Endothelial cell of umbilical vein (primary cell): Measurements from ENCODE around the gene GNG2. TPM values are rescaled to one million over a fixed set of nuclear protein-coding genes. Genes with fewer than 3 reads are reported as not detected.

Experiments
- BruUV-seq: library from RNA; stranded (reverse); fragments of 400-500 nt; replicated peaks from 2 replicates; lab custom pipeline; 2021; lab: Mats Ljungman, UMichigan
- CTCF ChIA-PET: fragments of 300-600, 350-600 bp; sonication (Branson Sonifier 250); formaldehyde crosslinking; loops from one replicate; lab custom pipeline; 2021; ENCODE audit warnings: antibody characterized with exemption, inconsistent platforms; lab: Charles Lee
- POLR2A ChIA-PET: fragments of 300-600, 350-600 bp; sonication (Branson Sonifier 250); formaldehyde crosslinking; loops from one replicate; lab custom pipeline; 2021; ENCODE audit warnings: antibody characterized with exemption, inconsistent platforms; lab: Charles Lee
- DNase-seq: peaks from one replicate; pipeline ENCODE4 v3.0.0-alpha.2; 2011; ENCODE audit warnings: low read depth, low spot score
- FAIRE-seq: peaks from 2 replicates; lab custom pipeline; 2011; peaks lifted over from hg19 to GRCh38; lab: Jason Lieb, UNC
- H2AFZ ChIP-seq: 2 replicates; pipeline ENCODE4 v1.6.0; 2012; ENCODE audit warnings: low read depth, low read length, control low read depth, inconsistent platforms
- H3K27ac ChIP-seq: 2 replicates; pipeline ENCODE4 v1.5.1; 2011; ENCODE audit warnings: low read depth, mild to moderate bottlenecking, control low read depth, low read length, moderate library complexity; ENCODE audit not compliant: insufficient read depth
- H3K27me3 ChIP-seq, 2 experiments: 2 replicates each; pipeline versions ENCODE4 v1.6.0 to v1.6.1; 2011; ENCODE audit warnings: low read length in 2 of 2, mixed read lengths in 1 of 2; ENCODE audit not compliant: control insufficient read depth in 2 of 2, insufficient read depth in 2 of 2
- H3K36me3 ChIP-seq, 2 experiments: 2 replicates in 1 of 2; 3 replicates in 1 of 2; pipeline ENCODE4 v1.5.1; 2011; ENCODE audit warnings: low read length in 2 of 2, mild to moderate bottlenecking in 1 of 2, moderate library complexity in 1 of 2; ENCODE audit not compliant: control insufficient read depth in 2 of 2, insufficient read depth in 2 of 2; ENCODE audit errors: extremely low read depth in 1 of 2
- H3K4me1 ChIP-seq: 3 replicates; pipeline ENCODE4 v1.5.1; 2011; ENCODE audit warnings: mild to moderate bottlenecking, low read length; ENCODE audit not compliant: control insufficient read depth, insufficient read depth; ENCODE audit errors: extremely low read depth
- H3K4me2 ChIP-seq: 2 replicates; pipeline ENCODE4 v1.6.1; 2011; ENCODE audit warnings: low read length, control low read depth, mixed read lengths; ENCODE audit not compliant: insufficient read depth
- H3K4me3 ChIP-seq, 3 experiments: fragments of 200-600 bp in 1 of 3; sonication (generic), shearing (Covaris generic) in 1 of 3; replicated peaks in 1 of 3; 2 replicates each; pipeline ENCODE4 v1.5.1; 2011 to 2016; ENCODE audit warnings: control low read depth in 3 of 3, low read length in 3 of 3, mild to moderate bottlenecking in 2 of 3, inconsistent platforms in 1 of 3, low read depth in 1 of 3, moderate library complexity in 1 of 3; ENCODE audit not compliant: insufficient read depth in 1 of 3
- H3K79me2 ChIP-seq: 2 replicates; pipeline ENCODE4 v1.6.0; 2012; ENCODE audit warnings: low read length, inconsistent platforms; ENCODE audit not compliant: control insufficient read depth, insufficient read depth
- H3K9ac ChIP-seq: replicated peaks from 2 replicates; pipeline ENCODE3; 2011; ENCODE audit warnings: low read length, control low read depth; ENCODE audit not compliant: insufficient read depth; ENCODE audit errors: extremely low read depth
- H3K9me1 ChIP-seq: replicated peaks from 3 replicates; pipeline ENCODE4 v1.6.0; 2011; ENCODE audit warnings: mild to moderate bottlenecking, low read length; ENCODE audit not compliant: control insufficient read depth, insufficient read depth; ENCODE audit errors: extremely low read depth
- H3K9me3 ChIP-seq: replicated peaks from 2 replicates; pipeline ENCODE4 v1.5.1; 2012; ENCODE audit warnings: low read length, inconsistent platforms; ENCODE audit not compliant: control insufficient read depth, insufficient read depth
- H4K20me1 ChIP-seq: replicated peaks from 2 replicates; pipeline ENCODE3; 2011; ENCODE audit warnings: mild to moderate bottlenecking, low read length; ENCODE audit not compliant: control insufficient read depth, insufficient read depth; ENCODE audit errors: extremely low read depth
- CTCF ChIP-seq, 2 donors: IDR thresholded peaks; 1 replicate in 1 of 2; 2 replicates in 1 of 2; pipeline ENCODE4 v1.5.1; 2011; ENCODE audit warnings: low read length in 2 of 2, mild to moderate bottlenecking in 2 of 2, moderate library complexity in 2 of 2, control low read depth in 1 of 2, inconsistent platforms in 1 of 2, low read depth in 1 of 2; ENCODE audit not compliant: insufficient read depth in 1 of 2; ENCODE audit errors: extremely low read depth in 1 of 2
- EZH2 ChIP-seq: IDR thresholded peaks from 2 replicates; pipeline ENCODE4 v1.6.1; 2012; ENCODE audit warnings: borderline replicate concordance, low read depth, mild to moderate bottlenecking, moderate library complexity, low read length, inconsistent platforms; ENCODE audit not compliant: severe bottlenecking
- FOS ChIP-seq: IDR thresholded peaks from 2 replicates; pipeline ENCODE4 v1.6.1; 2011; ENCODE audit warnings: mild to moderate bottlenecking, low read length, moderate library complexity, borderline replicate concordance; ENCODE audit not compliant: insufficient read depth
- GATA2 ChIP-seq: IDR thresholded peaks from 2 replicates; pipeline ENCODE4 v1.7.0; 2011; ENCODE audit warnings: low read depth, mild to moderate bottlenecking, moderate library complexity, mixed read lengths, low read length; ENCODE audit not compliant: insufficient read length, insufficient read depth
- JUN ChIP-seq: IDR thresholded peaks from 2 replicates; pipeline ENCODE4 v1.6.1; 2011; ENCODE audit warnings: borderline replicate concordance, low read depth; ENCODE audit not compliant: insufficient read length, insufficient read depth
- MYC ChIP-seq: IDR thresholded peaks from one replicate; pipeline ENCODE4 v1.6.1; 2011; ENCODE audit warnings: mild to moderate bottlenecking, low read depth, low read length
- POLR2A ChIP-seq: IDR thresholded peaks from 2 replicates; pipeline ENCODE4 v1.6.1; 2012; ENCODE audit warnings: low read depth, mild to moderate bottlenecking, control low read depth, low read length
- POLR2AphosphoS5 ChIP-seq: IDR thresholded peaks from 2 replicates; pipeline ENCODE4 v1.6.1; 2012; ENCODE audit warnings: low read depth, mild to moderate bottlenecking, control low read depth, low read length, moderate library complexity; ENCODE audit not compliant: insufficient read depth
- dilution Hi-C: fragments of 300-500 bp; cut with MboI; formaldehyde crosslinking; loops from one replicate; pipeline ENCODE4 v1.15.0; 2019; ENCODE audit warnings: low sequenced_read_pairs; ENCODE audit not compliant: extremely low pct_ligation_motif_present
- intact Hi-C: fragments of 100-400 bp; cut with micrococcal nuclease; formaldehyde crosslinking; loops from one replicate; pipeline ENCODE4 v1.10.0; 2022
- polyA plus RNA-seq, 4 experiments: library from polyadenylated mRNA; depleted of rRNA in 3 of 4; stranded (reverse) in 3 of 4; unstranded in 1 of 4; fragments of >200 nt; gene quantifications; 2 replicates each; pipeline versions ENCODE4 v1.2.1 to v1.2.3, GENCODE V29; 2011 to 2012; ENCODE audit warnings: missing spikeins in 1 of 4
- total RNA-seq: library from RNA; stranded (reverse); gene quantifications from 2 replicates; pipeline ENCODE4 v1.2.3, GENCODE V29; 2021

GNG2 gene
- total and polyA plus RNA-seq, 2 donors (not counting 3 experiments of a cell fraction or from before 2014, with no cell fraction given), result not detected

- DNase-seq, result no peak
- Histone ChIP-seq H3K9me3 (no peaks in the 10 kb centered on the region), H3K4me2 (no peak overlapping the region), H3K9me1 (no peaks in the 10 kb centered on the region), H3K27me3 (peaks cover 16 to 32% of the 10 kb centered on the region in 2 experiments), H3K79me2 (no peaks in the 10 kb centered on the region), H4K20me1 (no peaks in the 10 kb centered on the region), H2AFZ (no peak overlapping the region), H3K36me3 (no peaks in the 10 kb centered on the region), H3K27ac (no peak overlapping the region), H3K4me3 (no peak overlapping the region), H3K9ac (no peak overlapping the region), H3K4me1 (peaks cover 9% of the 10 kb centered on the region)
- ChIA-PET POLR2A (no interaction called here), CTCF (interaction anchor here (1.0 kb wide), 1 partner anchor 53 kb away, joined by 6 read pairs; no protein-coding TSS in a partner anchor)
- dilution Hi-C loops, result no loop called here
- no peak for TF ChIP-seq JUN
- TF ChIP-seq MYC, result no peak
- TF ChIP-seq POLR2A, result no peak
- TF ChIP-seq FOS, result no peak
- TF ChIP-seq POLR2AphosphoS5, result no peak
- no peak for TF ChIP-seq GATA2
- TF ChIP-seq CTCF (IDR thresholded peaks at IDR 0.05; ENCODE audit: extremely low read depth in 1 of 2, insufficient read depth in 1 of 2, low read depth in 1 of 2, low read length in 2 of 2), result no peak
- no peak for TF ChIP-seq EZH2
- intact Hi-C loops, result no loop called here
- no TSS peak for BruUV-seq
- FAIRE-seq, result peak; percentile 44
Observed at GRCh38 chr14:51925980-51926379, 65.6 kb downstream of the GNG2 start.
